CD4-positive, alpha-beta T cell treated with Interleukin-1 beta for 1 hour (primary cell): ENCODE data around the gene NMB.
"Not testable (repeated sequence)": the region's sequence is repeated elsewhere in the genome, so short reads cannot be mapped to it uniquely, and the experiment has no call there.

ENCODE experiments used
- DNase-seq, 2 donors: peaks; one replicate each; pipeline ENCODE4 v3.0.0-alpha.2; 2020 to 2022

NMB gene

DNA sequence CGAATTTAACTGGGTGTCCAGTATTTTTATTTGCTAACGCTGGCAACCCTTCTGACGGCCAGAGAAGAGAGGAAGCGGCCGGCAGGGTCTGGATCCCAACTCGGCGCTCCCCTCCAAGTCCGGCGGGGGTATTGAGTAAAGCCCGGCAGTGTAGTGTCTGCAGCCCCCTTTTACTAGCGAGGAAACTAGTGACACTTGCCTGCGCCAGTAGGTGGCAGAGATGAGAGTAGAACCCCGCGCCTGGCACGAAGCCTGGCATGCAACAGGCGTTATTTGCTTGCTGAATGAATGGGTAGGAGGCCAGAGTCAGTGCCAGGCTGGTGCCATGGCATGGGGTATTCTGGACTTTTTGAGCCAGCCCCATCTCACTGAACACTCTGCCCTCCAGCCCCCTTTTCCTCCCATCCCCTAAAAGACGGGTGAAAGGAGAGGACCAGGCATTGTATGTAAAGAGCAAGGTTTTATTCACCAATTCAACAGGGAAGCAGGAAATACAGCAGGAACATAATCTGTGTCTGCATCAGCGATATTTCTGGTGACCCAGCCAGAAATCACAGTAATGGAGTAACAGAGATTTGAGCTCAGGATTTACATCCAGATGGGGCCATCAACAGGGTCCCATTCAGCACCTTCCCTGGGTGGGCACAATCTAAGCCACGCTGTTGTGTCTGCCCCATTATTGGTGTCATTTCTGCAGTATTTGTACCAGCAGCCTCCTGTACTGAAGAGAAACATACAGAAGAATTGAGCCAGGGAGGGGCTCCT is 3.1 kb downstream of the NMB start:
- DNase-seq = peak; percentile 80

DNA sequence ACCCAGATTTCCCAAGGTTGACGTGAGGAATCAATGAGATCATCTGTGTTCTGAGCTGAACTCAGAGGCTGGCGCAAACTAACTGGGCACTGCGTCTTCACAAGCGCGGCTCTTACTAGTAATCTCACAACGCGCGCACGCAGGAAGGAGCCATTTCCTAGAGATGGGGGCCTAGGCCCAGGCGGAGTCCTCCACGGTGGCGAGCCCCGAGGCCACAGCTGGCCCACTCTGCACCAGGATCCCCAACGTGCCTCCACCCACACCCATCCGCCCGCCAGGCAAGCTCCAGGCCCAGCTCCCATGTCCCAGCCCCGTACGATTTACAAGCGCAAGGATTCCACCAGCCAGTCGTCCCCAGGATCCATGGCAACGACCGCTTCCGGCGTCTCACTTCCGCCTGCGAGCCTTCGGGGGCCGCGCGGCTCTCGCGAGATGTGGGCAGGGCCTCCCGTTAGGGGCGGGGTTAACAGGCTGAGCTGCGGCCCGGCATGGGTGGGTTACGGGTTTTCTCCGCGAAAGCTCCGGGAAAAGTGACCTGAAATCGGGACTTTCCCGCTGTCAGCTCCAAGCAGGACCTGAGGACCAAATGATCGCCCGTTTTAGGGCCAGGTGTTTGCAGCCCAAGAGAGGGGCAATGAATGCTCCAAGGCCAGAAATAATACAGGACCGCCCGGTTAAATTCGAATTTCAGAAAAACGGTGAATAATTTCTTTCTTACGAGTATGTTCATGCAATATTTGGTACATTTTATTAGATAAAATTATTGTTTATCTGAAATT is 3.9 kb downstream of the NMB start, which contains the start of gene WDR73:
Gene WDR73, minus strand, starts transcription at position 374 of the 779 bp plus-strand sequence. Its CDS starts 9 bp downstream, at position 365.
- DNase-seq = peak; percentile 94 to 96

DNA sequence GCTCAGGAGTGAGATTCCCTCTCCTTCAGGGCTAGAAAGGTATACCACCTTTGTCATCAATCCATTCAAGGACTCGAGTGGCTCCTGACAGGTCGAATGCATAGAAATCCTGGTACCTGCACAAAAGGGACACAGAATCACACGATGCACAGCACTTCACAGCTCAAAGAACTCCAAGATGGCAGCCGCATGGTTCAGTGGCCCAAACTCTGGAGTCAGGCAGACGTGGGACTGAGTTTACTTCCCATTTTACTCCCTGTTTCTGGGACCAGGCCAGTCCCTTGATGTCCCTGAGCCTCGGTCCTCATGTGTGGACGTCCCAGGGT is 4.5 kb downstream of the NMB start:
- DNase-seq = no peak

DNA sequence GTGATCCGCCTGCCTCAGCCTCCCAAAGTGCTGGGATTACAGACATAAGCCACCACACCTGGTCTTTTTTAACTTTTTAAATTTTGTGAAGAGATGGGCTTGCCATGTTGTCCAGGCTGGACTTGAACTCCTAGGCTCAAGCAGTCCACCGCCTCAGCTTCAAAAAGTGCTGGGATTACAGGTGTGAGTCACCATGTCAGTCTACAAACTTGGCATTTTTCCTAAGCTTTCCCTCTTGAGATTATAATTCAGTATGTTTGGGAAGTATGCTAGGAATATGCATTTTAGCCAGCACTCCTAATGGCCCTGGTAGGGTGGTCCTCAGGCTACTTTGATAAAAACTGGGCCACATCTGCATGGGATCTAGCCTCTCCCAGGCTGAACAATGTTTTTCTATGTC is 8.3 kb downstream of the NMB start:
- DNase-seq = no peak

DNA sequence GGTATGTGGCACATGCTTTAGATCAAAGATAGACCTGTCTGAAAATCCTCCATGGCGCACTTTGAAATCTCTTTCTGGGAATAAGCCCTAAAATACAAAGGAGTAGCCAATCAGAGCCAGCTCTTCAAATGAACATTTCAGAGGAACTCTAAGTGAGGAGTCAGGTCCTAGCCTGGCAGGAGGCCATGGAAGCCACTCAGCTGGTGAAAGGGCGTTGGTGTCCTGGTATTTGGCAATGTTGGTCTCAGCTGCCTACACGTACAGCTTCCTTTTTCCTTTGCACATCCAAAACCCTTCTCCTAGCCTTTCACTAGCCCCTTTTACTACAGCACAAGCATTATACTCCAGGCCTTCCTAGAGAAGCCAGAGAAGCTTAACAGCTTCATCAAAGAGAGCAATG is 9.5 kb downstream of the NMB start:
- no peak for DNase-seq

DNA sequence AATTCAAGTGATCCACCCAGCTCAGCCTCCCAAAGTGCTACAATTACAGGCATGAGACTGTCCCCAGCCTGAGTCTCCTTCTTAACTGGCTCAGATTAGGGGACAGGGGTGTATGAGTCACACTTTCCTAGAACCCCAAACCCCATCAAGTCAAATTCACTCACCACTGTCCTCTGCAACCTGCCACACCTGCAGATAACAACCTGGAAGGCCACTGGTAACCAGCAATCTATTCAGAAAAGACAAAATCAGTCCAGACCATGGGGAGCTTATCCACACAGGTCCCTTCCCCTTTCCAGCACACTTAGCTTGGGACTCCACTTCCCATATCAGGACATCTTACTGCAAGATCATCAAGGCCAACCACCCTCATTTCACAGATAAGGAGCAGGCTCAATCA is 10.3 kb downstream of the NMB start:
- DNase-seq = no peak

DNA sequence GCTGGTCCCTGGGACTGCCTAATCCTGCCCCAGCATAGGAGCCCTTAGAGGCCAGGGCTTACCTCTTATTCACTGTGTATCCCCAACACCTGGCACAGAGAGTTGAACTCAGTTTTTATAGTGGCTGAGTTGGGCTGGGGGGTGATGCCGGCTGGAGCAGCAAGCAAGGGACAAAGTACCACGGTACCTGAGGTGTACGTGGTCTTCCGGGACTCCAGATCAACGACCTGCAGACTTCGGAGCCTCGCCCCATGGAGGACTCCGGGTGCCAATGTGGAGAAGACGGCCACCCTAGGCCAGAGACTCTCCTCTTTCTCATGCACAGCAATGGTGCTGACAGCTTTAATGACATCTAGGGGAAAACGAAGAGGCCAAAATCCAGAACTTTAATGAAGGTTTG is 12.0 kb downstream of the NMB start:
- no peak for DNase-seq

DNA sequence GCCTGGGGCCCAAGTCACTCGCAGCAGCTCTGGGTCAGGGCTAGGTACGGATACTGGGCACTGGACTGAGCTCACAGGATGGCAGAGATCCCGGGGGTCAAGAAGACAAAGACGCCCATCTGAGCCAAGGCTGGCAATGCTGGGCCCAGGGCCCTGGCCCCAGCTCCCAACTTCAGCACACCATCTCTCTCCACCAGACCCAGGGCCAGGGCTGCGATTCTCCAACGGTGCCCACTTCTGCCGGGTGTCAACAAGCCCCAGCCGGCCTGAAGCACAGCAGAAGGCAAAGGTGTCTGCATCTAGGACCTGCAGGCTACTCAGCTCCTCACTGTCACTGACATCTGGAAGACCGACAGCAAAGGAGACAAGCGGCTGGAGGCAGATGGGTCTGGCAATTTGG is 12.5 kb downstream of the NMB start:
- no peak for DNase-seq

DNA sequence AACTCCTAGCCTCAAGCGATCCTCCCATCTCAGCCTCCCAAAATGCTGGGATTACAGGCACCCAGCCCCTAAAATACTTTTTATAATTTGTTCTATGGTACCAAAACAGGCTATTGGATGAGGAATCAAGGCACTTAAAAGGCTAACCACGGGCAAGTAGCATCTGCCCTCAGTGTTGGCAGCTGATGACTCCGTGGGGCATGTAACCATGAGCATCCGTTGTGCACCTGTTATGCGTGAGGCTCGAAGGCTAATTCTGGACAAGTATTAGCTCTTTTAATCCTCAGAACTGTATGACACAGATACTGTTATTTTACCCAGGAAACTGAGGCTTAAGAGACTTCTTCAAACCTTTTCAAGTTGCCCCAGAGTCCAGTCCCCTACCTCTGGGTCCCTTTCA is 14.2 kb downstream of the NMB start:
- no peak for DNase-seq

DNA sequence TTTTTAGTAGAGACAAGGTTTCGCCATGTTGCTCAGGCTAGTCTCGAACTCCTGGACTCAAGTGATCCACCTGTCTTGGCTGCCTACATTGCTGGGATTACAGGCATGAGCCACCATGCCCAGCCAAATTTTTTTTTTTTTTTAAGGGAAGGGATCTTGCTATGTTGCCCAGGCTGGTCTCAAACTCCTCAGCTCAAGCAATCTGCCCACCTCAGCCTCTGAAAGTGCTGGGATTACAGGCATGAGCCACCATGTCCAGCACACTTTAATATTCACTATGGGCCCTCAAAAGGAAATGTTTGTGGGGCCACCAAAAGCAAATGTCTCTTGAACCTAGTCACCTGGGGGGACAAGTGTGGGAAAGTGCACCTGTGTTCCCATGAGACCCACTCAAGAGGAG is 15.4 kb downstream of the NMB start:
- DNase-seq = not testable (repeated sequence)

DNA sequence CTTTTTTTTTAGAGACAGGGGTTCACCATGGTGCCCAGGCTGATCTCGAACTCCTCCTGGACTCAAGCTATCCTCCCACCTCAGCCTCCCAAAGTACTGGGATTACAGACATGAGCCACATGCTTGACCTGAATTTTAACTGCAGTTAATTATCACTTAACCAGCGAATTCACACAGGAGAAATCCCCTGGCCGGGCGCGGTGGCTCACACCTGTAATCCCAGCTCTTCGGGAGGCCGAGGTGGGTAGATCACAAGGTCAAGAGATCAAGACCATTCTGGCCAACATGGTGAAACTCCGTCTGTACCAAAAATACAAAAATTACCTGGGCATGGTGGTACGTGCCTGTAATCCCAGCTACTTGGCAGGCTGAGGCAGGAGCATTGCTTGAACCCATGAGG is 16.1 kb downstream of the NMB start:
- not testable (repeated sequence) for DNase-seq

DNA sequence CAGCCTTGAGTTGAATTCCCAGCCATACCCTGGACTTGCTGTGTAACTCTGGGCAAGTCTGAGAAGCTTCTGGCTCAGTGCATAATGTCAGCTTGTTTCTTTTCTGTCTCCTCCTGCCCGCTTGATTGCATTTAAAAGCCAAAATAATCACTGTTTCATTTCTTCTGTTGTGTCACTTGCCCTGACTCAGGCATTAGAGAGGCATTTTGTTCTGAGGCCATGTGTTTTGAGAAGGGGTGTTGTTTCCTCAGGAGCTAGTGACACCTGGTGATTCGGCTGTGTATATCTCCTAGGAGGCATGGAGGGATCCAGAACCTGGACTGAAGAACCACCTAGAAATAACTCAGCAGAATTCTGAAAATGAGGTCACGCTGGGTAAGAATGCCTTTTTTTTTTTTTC is 19.9 kb downstream of the NMB start:
- no peak for DNase-seq

DNA sequence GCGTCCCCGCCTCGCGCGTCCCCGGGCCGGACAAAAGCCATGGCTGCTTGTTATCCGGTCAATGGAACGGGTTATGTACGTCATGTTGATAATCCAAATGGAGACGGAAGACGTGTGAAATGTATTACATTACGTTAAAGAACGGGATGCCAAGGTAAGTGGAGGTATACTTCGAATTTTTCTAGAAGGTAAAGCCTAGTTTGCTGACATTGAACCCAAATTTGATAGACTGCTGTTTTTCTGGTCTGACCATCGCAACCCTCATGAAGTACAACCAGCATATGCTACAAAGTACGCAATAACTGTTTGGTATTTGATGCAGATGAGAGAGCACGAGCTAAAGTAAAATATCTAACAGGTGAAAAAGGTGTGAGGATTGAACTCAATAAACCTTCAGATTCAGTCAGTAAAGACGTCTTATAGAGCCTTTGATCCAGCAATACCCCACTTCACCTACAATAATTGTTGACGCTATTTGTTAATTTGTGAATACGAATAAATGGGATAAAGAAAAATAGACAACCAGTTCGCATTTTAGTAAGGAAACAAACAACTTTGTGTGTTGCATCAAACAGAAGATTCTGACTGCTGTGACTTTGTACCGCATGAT is 23.7 kb downstream of the NMB start:
- DNase-seq = no peak

DNA sequence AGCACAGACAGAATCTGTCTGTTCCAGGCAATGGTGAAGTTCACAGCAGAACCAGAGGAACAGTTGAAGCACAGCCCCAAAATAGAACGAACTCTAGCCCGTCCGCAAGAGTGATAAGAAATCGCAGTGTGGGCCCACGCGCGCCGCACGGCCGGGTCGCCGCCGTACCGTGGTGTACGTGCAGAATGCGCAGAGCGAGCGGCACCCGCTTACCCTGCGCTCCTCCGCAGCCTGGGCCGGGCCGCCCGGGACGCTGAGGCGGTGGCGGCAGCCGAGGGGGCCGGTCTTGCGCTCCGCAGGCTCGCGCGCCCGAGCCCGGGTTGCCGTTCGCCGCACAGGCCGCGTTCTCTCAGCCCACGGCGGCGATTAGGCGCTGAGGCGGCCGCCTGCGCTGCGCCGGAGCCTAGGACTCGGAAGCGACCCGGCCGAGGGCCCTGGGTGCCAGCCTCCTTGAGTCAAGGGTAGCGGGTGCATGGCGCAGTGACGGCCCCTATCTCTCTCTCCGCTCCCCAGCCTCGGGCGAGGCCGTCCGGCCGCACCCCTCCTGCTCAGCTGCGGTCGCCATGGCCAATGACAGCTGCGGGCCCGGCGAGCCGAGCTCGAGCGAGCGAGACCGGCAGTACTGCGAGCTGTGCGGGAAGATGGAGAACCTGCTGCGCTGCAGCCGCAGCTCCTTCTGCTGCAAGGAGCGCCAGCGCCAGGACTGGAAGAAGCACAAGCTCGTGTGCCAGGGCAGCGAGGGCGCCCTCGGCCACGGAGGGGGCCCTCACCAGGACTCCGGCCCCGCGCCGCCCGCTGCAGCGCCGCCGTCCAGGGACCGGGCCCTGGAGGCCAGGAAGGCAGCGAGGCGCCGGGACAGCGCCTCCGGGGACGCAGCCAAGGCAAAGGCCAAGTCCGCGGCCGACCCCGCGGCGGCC is 24.4 kb downstream of the NMB start:
- DNase-seq = peak; percentile 64

DNA sequence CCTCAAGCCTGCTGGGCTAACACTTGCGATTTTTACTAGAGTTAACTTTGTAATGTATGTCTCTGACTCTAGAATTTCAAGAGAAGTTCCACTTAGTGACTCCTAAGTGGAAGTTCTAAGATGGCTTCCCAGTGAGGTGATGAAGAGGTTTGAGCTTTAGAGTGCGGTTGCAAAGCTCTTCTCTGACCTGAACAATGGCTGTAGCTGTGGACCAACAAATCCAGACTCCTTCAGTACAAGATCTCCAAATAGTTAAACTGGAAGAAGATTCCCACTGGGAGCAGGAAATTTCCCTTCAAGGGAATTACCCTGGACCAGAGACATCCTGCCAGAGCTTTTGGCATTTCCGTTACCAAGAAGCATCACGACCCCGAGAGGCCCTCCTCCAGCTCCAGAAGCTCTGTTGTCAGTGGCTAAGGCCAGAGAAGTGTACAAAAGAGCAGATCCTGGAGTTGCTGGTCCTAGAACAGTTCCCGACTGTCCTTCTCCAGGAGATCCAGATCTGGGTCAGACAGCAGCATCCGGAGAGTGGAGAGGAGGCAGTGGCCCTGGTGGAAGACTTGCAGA is 26.2 kb downstream of the NMB start:
- no peak for DNase-seq

DNA sequence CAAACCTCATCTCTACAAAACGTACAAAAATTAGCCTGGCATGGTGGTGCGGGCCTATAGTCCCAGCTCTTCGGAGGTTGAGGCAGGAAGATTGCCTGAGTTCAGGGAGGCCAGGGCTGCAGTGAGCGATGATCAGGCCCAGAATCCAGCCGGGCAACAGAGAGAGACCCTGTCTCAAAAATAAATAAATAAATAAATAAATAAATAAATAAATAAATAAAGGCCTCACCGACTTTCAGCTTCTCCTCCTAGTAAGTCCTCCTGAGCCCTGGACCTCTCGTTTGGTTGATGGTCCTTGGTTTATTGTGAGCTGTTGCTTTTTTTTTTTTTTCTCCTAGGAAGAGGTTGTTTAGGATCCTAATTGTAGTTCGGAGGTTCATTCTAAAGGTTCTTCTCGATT is 29.0 kb downstream of the NMB start:
- no peak for DNase-seq

DNA sequence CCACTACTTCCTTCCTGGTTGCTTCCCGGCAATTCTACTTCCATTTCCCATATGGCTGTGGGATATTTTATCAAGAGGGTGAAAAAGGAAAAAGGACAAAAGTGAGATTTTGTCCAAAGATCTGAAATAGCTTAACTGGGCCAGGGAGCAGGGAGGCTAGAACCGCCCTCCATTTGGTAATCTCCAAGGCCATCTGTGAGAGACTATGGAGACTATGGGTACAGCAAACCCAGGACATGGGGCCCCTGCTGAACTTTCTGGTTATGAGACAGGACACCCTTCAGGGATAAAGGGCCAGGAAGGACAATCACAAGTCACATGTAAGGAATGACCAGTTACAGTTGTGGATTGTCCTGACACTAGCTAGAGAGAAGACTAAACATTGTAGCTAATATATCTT is 32.9 kb downstream of the NMB start:
- no peak for DNase-seq

DNA sequence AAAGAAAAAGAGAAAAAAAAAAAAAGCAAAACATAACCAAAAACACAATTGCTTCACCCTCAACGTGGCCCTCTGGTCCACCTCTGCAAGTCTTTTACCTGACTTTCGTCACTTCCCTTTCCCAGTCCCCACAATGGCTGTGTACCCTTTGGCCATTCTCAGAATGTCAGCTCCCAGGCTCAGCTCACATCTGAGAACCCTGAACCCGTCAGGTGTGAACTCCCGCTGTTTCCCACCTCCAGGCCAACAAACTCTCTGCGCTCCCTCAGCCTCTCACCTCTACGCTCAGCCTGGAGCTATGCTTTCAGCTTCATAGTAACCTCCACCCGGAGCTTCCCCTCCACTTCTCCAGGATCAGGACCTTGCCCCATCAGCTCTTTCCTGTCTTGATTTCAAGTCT is 33.6 kb downstream of the NMB start:
- no peak for DNase-seq

DNA sequence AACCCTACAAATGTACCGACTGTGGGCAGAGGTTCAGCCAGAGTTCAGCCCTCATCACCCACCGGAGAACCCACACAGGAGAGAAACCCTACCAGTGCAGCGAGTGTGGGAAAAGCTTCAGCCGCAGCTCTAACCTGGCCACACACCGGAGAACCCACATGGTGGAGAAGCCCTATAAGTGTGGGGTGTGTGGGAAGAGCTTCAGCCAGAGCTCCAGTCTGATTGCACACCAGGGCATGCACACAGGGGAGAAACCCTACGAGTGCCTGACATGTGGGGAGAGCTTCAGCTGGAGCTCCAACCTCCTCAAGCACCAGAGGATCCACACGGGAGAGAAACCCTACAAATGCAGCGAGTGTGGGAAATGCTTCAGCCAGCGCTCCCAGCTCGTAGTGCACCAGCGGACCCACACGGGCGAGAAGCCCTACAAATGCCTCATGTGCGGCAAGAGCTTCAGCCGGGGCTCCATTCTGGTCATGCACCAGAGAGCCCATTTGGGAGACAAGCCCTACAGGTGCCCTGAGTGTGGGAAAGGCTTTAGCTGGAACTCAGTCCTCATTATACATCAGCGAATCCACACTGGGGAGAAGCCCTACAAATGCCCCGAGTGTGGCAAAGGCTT is 36.5 kb downstream of the NMB start:
- DNase-seq = no peak

DNA sequence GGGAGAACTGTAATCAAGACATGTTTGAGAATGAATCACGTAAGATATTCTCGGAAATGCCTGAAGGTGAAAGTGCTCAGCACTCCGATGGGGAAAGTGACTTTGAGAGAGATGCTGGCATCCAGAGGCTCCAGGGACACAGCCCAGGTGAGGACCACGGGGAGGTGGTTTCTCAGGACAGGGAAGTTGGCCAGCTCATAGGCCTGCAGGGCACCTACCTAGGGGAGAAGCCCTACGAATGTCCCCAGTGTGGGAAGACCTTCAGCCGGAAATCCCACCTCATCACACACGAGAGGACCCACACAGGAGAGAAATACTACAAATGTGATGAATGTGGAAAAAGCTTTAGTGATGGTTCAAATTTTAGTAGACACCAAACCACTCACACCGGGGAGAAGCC is 37.4 kb downstream of the NMB start:
- DNase-seq = no peak

DNA sequence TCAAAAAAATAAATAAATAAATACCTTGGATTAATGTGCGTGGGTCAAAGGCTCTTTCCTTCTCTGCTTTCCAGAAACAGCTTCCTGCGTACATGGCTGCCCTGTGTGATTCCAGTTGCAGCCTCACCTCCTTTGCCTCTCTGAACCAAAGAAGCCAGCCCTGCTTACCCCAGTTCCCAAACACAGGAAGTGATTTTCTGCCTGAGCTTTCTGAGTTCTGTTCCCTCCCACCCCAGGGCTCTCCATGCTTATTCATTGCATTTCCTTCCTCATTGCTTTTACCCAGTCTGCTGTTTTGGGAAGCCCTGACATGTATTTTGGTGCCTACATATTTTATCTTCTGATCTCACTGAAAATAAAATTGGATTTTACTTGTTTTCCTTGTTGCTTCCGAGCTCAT is 41.8 kb downstream of the NMB start:
- no peak for DNase-seq

DNA sequence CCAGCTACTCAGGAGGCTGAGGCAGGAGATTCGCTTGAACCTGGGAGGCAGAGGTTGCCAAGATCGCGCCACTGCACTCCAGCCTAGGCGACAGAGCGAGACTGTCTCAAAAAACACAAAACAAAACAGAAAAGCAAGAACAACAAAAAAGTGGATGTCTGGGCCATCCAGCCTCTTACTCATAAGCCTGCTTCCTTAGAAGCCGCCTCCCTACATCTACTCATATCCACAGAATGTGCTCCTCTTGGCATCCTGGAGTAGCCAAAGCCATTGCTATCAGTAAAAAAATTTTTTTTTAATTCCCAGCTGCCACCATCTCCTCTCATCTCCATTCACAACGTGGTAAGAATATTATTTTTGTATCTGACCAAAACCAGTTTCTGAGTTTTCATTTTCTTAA is 46.4 kb downstream of the NMB start:
- DNase-seq = no peak
